ENCODE results near the gene WDR72.

Gene WDR72

DNA sequence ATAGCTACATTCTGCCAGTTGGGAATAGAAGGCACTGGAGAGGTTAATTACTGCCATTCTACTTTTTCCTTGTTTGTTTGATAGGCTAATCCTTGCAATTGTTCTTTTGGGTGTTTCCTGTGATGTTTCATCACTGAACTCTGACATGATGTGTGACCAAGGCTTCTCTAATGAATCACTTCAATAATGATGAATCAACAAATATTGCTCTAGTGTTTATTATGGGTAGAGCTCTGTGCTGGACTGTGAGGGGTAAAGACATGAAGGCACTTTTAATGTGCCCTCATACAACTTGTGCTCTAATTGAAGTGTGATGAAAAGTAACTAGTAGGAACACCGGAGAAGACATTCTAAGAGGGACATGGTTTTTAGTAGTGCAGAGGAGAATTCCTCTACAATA, 233.6 kb downstream of the WDR72 start:
- H4K20me1 ChIP-seq (ENCODE audit: insufficient read depth, low read length, poor library complexity, severe bottlenecking), result no peaks in the 10 kb centered on the region
- H3K9me3 ChIP-seq (ENCODE audit: insufficient read depth, low read depth, low read length), result no peaks in the 10 kb centered on the region
- no peak overlapping the region for H3K4me3 ChIP-seq (ENCODE audit: low read length, poor library complexity, severe bottlenecking)
- no peaks in the 10 kb centered on the region for H3K79me2 ChIP-seq (ENCODE audit: insufficient read depth, low read length)
- no peaks in the 10 kb centered on the region for H3F3A ChIP-seq (ENCODE audit: low read depth)
- no peaks in the 10 kb centered on the region for H3K9me2 ChIP-seq (replicated peaks; ENCODE audit: low read depth, low read length)
- no peak overlapping the region for H3K9ac ChIP-seq (ENCODE audit: low read depth, low read length, poor library complexity, severe bottlenecking)
- H3K4me1 ChIP-seq (ENCODE audit: insufficient read depth, low read length, poor library complexity, severe bottlenecking), result peaks cover 4% of the 10 kb centered on the region
- no peaks in the 10 kb centered on the region for H3K36me3 ChIP-seq (ENCODE audit: insufficient read depth, low read length)
- H2AFZ ChIP-seq (ENCODE audit: low read length), result no peak overlapping the region
- no peak for TF ChIP-seq CTCF (conservative IDR thresholded peaks at IDR 0.05; ENCODE audit: low read length)
- TF ChIP-seq EZH2phosphoT487 (IDR thresholded peaks at IDR 0.05; ENCODE audit: borderline replicate concordance), result no peak
- no peaks in the 10 kb centered on the region for H3K27me3 ChIP-seq (ENCODE audit: insufficient read depth, low read length, poor library complexity, severe bottlenecking)
- no peak overlapping the region for H3K4me2 ChIP-seq (ENCODE audit: low read depth, low read length, poor library complexity, severe bottlenecking)

DNA sequence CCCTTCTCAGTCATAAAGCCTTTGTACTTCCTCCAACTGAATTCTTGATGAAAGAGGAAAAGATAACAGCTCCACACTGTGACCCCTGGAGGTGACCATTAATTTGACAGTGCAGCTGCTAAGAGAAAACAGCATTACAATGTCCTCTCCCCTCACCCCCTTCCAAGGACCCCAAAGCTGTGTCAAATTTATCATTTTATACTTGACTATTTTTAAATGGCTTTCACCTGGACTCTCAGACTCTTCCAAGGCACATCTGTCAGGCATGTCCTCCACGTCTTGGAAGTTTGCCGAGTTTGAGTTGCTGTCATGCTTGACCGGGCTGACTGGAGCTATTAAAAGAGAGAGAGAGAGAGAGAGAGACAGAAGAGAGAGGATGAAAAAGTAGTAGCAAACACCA, 236.5 kb downstream of the WDR72 start:
- H3K9me3 ChIP-seq (ENCODE audit: insufficient read depth, low read depth, low read length), result no peaks in the 10 kb centered on the region
- no peaks in the 10 kb centered on the region for H3K79me2 ChIP-seq (ENCODE audit: insufficient read depth, low read length)
- H3K27me3 ChIP-seq (ENCODE audit: insufficient read depth, low read length, poor library complexity, severe bottlenecking), result no peaks in the 10 kb centered on the region
- no peak overlapping the region for H3K4me2 ChIP-seq (ENCODE audit: low read depth, low read length, poor library complexity, severe bottlenecking)
- H3K4me1 ChIP-seq (ENCODE audit: insufficient read depth, low read length, poor library complexity, severe bottlenecking), result peaks cover 4% of the 10 kb centered on the region
- H3K4me3 ChIP-seq (ENCODE audit: low read length, poor library complexity, severe bottlenecking), result no peak overlapping the region
- H3K9ac ChIP-seq (ENCODE audit: low read depth, low read length, poor library complexity, severe bottlenecking), result no peak overlapping the region
- H3F3A ChIP-seq (ENCODE audit: low read depth), result no peaks in the 10 kb centered on the region
- no peaks in the 10 kb centered on the region for H4K20me1 ChIP-seq (ENCODE audit: insufficient read depth, low read length, poor library complexity, severe bottlenecking)
- no peaks in the 10 kb centered on the region for H3K36me3 ChIP-seq (ENCODE audit: insufficient read depth, low read length)
- no peak overlapping the region for H2AFZ ChIP-seq (ENCODE audit: low read length)
- TF ChIP-seq EZH2phosphoT487 (IDR thresholded peaks at IDR 0.05; ENCODE audit: borderline replicate concordance), result no peak
- no peak for TF ChIP-seq CTCF (conservative IDR thresholded peaks at IDR 0.05; ENCODE audit: low read length)
- H3K9me2 ChIP-seq (replicated peaks; ENCODE audit: low read depth, low read length), result no peaks in the 10 kb centered on the region

- Histone ChIP-seq H3K9ac (ENCODE audit: low read depth, low read length, poor library complexity, severe bottlenecking) (no peak overlapping the region), H3K36me3 (ENCODE audit: insufficient read depth, low read length) (no peaks in the 10 kb centered on the region), H3K4me3 (ENCODE audit: low read length, poor library complexity, severe bottlenecking) (no peak overlapping the region), H3K4me2 (ENCODE audit: low read depth, low read length, poor library complexity, severe bottlenecking) (no peak overlapping the region), H3F3A (ENCODE audit: low read depth) (no peaks in the 10 kb centered on the region), H3K9me3 (ENCODE audit: insufficient read depth, low read depth, low read length) (no peaks in the 10 kb centered on the region), H2AFZ (ENCODE audit: low read length) (no peak overlapping the region), H3K79me2 (ENCODE audit: insufficient read depth, low read length) (no peaks in the 10 kb centered on the region), H3K4me1 (ENCODE audit: insufficient read depth, low read length, poor library complexity, severe bottlenecking) (peaks cover 4% of the 10 kb centered on the region), H3K27me3 (ENCODE audit: insufficient read depth, low read length, poor library complexity, severe bottlenecking) (no peaks in the 10 kb centered on the region), H3K9me2 (replicated peaks; ENCODE audit: low read depth, low read length) (no peaks in the 10 kb centered on the region), H4K20me1 (ENCODE audit: insufficient read depth, low read length, poor library complexity, severe bottlenecking) (no peaks in the 10 kb centered on the region)
- TF ChIP-seq CTCF (conservative IDR thresholded peaks at IDR 0.05; ENCODE audit: low read length) (no peak), EZH2phosphoT487 (IDR thresholded peaks at IDR 0.05; ENCODE audit: borderline replicate concordance) (no peak)
Measured at GRCh38 chr15:53520996-53521395, 238.5 kb downstream of the WDR72 start.
